Measurements from ENCODE around the gene MRPL46. TPM values are rescaled to one million over a fixed set of nuclear protein-coding genes. Genes with fewer than 3 reads are reported as not detected.
"Not testable (repeated sequence)": the region's sequence is repeated elsewhere in the genome, so short reads cannot be mapped to it uniquely, and the experiment has no call there.

MRPL46 gene
- total RNA-seq, 1 experiment from 2014 or later: 23.4 TPM

GRCh38 chr15:88447206-88447605, 20.0 kb downstream of the MRPL46 start:
- no peak for DNase-seq (ENCODE audit: low read depth)

GRCh38 chr15:88441076-88441730, 26.0 kb downstream of the MRPL46 start:
- DNase-seq (ENCODE audit: low read depth): no peak

DNA sequence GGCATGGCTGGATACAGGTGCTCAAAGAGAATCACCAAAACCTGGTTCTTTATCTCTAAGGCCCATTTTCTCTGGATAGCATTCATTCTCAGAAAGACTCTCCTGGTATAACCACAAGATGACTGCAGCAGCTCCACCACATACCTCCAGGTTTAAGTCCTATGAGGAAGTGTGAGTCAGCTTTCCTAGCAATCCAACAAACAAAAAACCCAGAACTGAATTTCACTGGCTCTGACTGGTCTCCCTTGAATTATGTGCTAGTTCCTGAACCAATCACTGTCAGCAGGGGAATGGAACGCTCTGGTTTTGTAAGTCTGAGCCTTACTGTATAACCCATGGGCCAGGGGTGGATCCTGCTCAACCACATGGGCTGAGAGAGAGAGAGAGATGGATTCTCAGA, 27.2 kb downstream of the MRPL46 start:
- DNase-seq (ENCODE audit: low read depth): peak; percentile 45

- DNase-seq (ENCODE audit: low read depth): no peak
These were observed 29.0 kb downstream of the MRPL46 start for GRCh38 chr15:88438181-88438580.

GRCh38 chr15:88434106-88434505, 33.1 kb downstream of the MRPL46 start:
- DNase-seq (ENCODE audit: low read depth): not testable (repeated sequence)

GRCh38 chr15:88433046-88433685, 34.0 kb downstream of the MRPL46 start:
- no peak for DNase-seq (ENCODE audit: low read depth)

DNA sequence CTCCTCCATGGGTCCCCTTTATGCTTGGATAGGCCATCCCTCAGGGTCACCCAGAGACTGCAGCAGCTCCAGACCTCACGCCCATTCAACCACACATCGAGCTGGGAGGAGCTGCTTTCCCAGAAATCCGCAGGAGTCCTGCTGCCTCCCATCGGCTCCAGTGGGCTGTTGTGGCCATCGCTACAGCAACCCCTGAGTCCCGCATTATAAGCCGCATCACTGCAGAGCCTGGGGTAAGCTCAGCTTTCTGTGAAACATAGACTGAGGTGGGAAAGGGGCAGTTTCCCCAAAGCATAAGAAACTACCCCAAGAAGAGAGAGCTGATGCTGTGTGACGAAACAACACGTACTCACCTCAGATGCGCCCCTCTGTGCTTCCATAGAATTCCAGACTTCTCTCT, 35.7 kb downstream of the MRPL46 start:
- no peak for DNase-seq (ENCODE audit: low read depth)

DNA sequence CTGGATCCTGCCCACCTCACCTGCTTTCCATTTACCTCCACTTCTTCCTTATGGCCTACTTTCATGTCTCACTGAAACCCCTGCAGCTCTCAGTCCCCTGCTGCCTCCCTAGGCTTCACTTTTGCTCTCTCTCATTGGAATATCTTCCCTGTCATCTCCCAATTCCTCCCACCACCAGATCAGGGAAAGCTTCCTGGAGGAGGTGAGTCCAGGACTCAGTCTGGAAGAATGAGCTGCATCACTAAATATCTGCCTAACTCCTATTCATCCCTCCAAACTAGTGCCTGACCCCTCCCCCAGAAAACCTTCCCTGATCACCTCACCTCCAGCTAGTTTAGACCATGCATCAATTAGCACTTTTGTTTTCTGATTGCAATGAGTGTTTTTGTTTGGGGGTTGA, 37.1 kb downstream of the MRPL46 start:
- no peak for DNase-seq (ENCODE audit: low read depth)

DNA sequence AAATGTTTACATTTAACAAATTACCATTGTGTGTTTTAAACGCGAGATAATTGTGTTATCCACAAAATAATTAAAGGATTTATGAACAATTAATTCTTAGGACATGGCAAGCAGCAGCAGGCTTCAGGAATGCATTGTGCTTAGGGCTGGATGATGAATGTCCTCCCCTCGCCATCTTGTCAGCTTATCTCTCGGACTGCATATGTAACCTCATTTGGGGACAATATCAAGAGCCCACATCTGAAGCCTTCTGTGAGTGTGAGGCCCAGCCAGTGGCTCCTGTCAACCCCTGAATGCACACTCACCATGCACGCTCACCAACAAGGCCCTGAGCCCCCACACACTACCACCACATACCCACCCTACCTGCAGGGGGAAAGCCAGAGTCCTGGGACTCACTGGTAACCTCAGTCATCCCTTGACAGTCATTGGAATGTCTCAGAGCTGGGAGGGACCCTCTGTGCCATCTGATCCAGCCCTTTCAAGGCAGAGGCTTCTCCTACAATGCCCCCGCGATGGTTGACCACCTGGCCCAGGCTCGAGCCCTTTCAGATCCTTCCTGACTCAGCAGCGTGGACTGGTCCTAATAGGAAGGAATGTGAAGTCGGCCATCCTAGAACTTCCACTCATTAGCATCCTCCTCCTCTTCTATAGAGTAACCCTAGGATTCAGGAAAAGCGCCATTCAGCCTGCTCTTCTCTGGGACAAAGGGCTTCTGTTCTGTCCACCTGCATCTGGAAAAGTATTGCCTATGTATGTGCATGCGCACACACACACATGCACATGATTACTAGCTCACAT, 38.2 kb downstream of the MRPL46 start:
- DNase-seq (ENCODE audit: low read depth): no peak

DNA sequence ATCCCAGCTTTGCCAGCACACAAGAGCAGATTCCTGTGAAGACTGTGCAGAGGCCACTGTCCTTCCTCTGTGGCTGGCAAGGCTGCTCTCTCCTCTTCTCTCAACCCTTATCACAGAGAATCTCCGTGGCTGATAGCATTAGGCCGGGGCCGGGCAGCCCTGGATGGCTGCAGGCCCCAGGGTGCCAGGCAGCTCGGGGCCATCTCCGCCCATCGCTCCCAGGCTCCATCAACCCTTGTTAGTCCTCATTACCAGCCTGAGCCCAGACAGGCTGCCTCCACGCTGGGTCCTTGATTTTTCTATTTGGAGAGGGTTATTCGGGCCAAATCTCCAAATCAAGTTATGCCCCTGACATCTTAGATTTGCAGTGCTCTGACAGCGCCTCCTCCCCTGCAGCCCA, 39.1 kb downstream of the MRPL46 start:
- DNase-seq (ENCODE audit: low read depth): no peak

DNA sequence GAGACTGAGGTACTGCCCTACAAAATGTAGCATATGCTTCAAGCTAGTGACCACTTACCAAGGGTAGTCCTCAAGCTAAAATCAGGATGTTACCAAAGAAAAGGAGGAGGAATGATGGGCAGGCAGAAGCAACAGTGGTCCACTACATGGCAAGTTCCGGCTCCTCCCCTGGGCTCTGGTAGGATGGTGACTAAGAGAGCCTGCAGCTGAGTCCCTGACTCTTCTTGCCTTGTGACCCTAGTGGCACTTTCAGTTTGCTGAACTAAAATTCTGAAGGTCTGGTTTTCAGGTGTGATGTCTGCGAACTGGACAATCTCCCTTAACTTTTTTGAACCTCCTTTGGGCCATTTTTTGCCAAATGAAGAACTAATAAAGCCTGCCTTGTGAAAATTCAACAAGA, 40.9 kb downstream of the MRPL46 start:
- no peak for DNase-seq (ENCODE audit: low read depth)

- DNase-seq (ENCODE audit: low read depth): no peak
These were observed 43.9 kb downstream of the MRPL46 start for GRCh38 chr15:88423331-88423730.

DNA sequence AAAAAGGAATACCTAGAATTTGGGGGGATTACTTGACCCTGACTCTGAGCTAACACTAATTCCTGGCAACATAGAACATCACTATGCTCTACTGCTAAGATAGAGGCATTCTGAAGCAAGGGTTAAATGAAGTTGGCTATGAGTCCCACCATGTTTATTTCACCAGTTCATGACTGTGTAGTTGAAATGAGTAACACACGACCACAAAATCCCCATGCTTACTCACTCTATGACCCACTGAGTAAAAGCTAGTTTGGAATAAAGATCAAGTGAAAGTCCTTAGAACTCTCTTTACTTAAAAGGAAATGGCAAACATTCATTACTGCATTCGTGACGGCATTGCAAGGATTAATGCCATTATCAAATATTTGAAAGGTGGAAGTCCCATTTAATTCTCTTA, 47.4 kb downstream of the MRPL46 start:
- peak; percentile 14 for DNase-seq (ENCODE audit: low read depth)

Other genes starting within 250 kb of the MRPL46 start
- gene NTRK3, start 210.6 kb downstream of the MRPL46 start, total RNA-seq (2014; rRNA removed): 0.23 and 0.45 TPM in 2 replicates
- 48.5 and 49.3 TPM in 2 replicates for gene MRPS11, start 320 bp upstream of the MRPL46 start, total RNA-seq (2014; rRNA removed)
- gene DET1, start 79.3 kb upstream of the MRPL46 start, total RNA-seq (2014; rRNA removed): 4.9 and 5.2 TPM in 2 replicates
- gene AEN, start 154.0 kb upstream of the MRPL46 start, total RNA-seq (2014; rRNA removed): 82.2 and 86.3 TPM in 2 replicates
- 0.51 and 0.57 TPM in 2 replicates for gene ISG20, start 171.6 kb upstream of the MRPL46 start, total RNA-seq (2014; rRNA removed)